HepG2 (cell line): ENCODE data around the gene FCHSD1. TPM values are rescaled to one million over a fixed set of nuclear protein-coding genes. Genes with fewer than 3 reads are reported as not detected.

Experiments used
- ATAC-seq: fragments of 200-7000 bp; cut with Tn5 transposase; 3 replicates; pipeline ENCODE4 v1.9.1; 2020; ENCODE audit warnings: mild to moderate bottlenecking, moderate library complexity
- BruUV-seq: library from RNA; stranded (reverse); fragments of 400-500 nt; replicated peaks from 2 replicates; lab custom pipeline; 2021; lab: Mats Ljungman, UMichigan
- CTCF ChIA-PET: fragments of 300-600 bp; formaldehyde crosslinking; extraction: SDS; loops from one replicate; lab custom pipeline; 2021; ENCODE audit warnings: low total read pairs, inconsistent platforms, low intra/inter-chr PET ratio; lab: Yijun Ruan, JAX
- POLR2A ChIA-PET: fragments of 350-600 bp; sonication (Branson Sonifier 250); formaldehyde crosslinking; loops from one replicate; lab custom pipeline; 2020; ENCODE audit warnings: antibody characterized with exemption, inconsistent platforms; lab: Yijun Ruan, JAX
- DNase-seq: peaks from one replicate; pipeline ENCODE4 v3.0.0-alpha.2; 2015; ENCODE audit warnings: low spot score
- FAIRE-seq: peaks from 3 replicates; lab custom pipeline; 2011; peaks lifted over from hg19 to GRCh38; lab: Jason Lieb, UNC
- H2AFZ ChIP-seq: one replicate; pipeline ENCODE4 v1.6.1; 2011; ENCODE audit warnings: low read length, inconsistent platforms
- H3K27ac ChIP-seq: fragments of 300-600 bp; 3 replicates; pipeline ENCODE4 v1.8.0; 2011; ENCODE audit warnings: mixed run types, mild to moderate bottlenecking, mixed read lengths, low read length, inconsistent platforms; ENCODE audit not compliant: insufficient read depth; ENCODE audit errors: extremely low read length
- H3K27me3 ChIP-seq, 2 experiments: fragments of 200-600 bp in 1 of 2; 2 replicates in 1 of 2; 3 replicates in 1 of 2; pipeline versions ENCODE4 v1.6.0 to v1.8.0; 2011; ENCODE audit warnings: low read length in 2 of 2, mild to moderate bottlenecking in 2 of 2, moderate library complexity in 2 of 2, inconsistent platforms in 1 of 2; ENCODE audit not compliant: insufficient read depth in 2 of 2, control insufficient read depth in 1 of 2
- H3K36me3 ChIP-seq, 2 experiments: fragments of 200-600 bp in 1 of 2; replicated peaks in 1 of 2; 2 replicates in 1 of 2; 3 replicates in 1 of 2; pipeline versions ENCODE4 v1.5.1 to v1.8.0; 2011; ENCODE audit warnings: low read length in 2 of 2, inconsistent platforms in 1 of 2; ENCODE audit not compliant: insufficient read depth in 2 of 2, control insufficient read depth in 1 of 2
- H3K4me1 ChIP-seq: 2 replicates; pipeline ENCODE4 v1.5.1; 2012; ENCODE audit warnings: low read length, inconsistent platforms; ENCODE audit not compliant: insufficient read depth
- H3K4me2 ChIP-seq: 2 replicates; pipeline ENCODE4 v1.6.0; 2011; ENCODE audit warnings: low read depth, low read length, inconsistent platforms
- H3K4me3 ChIP-seq, 3 experiments: fragments of 200-600 bp in 1 of 3; sonication (generic), shearing (Covaris generic) in 1 of 3; replicated peaks in 1 of 3; 2 replicates each; pipeline ENCODE4 v1.5.1; 2011 to 2016; ENCODE audit warnings: low read length in 3 of 3, inconsistent platforms in 2 of 3, low read depth in 2 of 3, mild to moderate bottlenecking in 2 of 3, control low read depth in 1 of 3, mixed read lengths in 1 of 3; ENCODE audit not compliant: insufficient read depth in 1 of 3
- H3K79me2 ChIP-seq: one replicate; pipeline ENCODE4 v1.6.1; 2011; ENCODE audit warnings: low read length, inconsistent platforms; ENCODE audit not compliant: insufficient read depth
- H3K9ac ChIP-seq: 2 replicates; pipeline ENCODE4 v1.6.0; 2011; ENCODE audit warnings: mild to moderate bottlenecking, low read depth, low read length, inconsistent platforms; ENCODE audit not compliant: insufficient read depth
- H3K9me3 ChIP-seq: 2 replicates; pipeline ENCODE4 v1.5.1; 2012; ENCODE audit warnings: mild to moderate bottlenecking, low read length
- H4K20me1 ChIP-seq: 2 replicates; pipeline ENCODE4 v1.6.0; 2011; ENCODE audit warnings: inconsistent platforms, mild to moderate bottlenecking, low read length, moderate library complexity; ENCODE audit not compliant: insufficient read depth
- HNRNPLL ChIP-seq: fragments of 200-400 bp; formaldehyde crosslinking; IDR thresholded peaks from 2 replicates; pipeline ENCODE4 v1.6.1; 2017; ENCODE audit warnings: mild to moderate bottlenecking, low read depth, low read length; ENCODE audit not compliant: poor library complexity, severe bottlenecking
- HOMEZ ChIP-seq: IDR thresholded peaks from 2 replicates; pipeline ENCODE4 v1.6.1; 2016; ENCODE audit warnings: low read depth
- SALL1 ChIP-seq: sonication (generic); formaldehyde crosslinking; IDR thresholded peaks from 2 replicates; pipeline ENCODE4 v1.8.0; 2022; ENCODE audit warnings: mild to moderate bottlenecking, missing genetic modification reagents
- SATB2 ChIP-seq: sonication (generic); formaldehyde crosslinking; IDR thresholded peaks from 2 replicates; pipeline ENCODE4 v1.5.0; 2020; ENCODE audit warnings: missing genetic modification reagents
- SRSF9 ChIP-seq: fragments of 200-400 bp; formaldehyde crosslinking; IDR thresholded peaks from 2 replicates; pipeline ENCODE4 v1.6.1; 2018; ENCODE audit warnings: borderline replicate concordance, mild to moderate bottlenecking, low read depth, low read length; ENCODE audit not compliant: insufficient read depth, poor library complexity, severe bottlenecking
- ZBTB4 ChIP-seq: sonication (generic); formaldehyde crosslinking; IDR thresholded peaks from 2 replicates; pipeline ENCODE4 v1.4.0; 2020; ENCODE audit warnings: missing genetic modification reagents, mild to moderate bottlenecking, borderline replicate concordance
- ZMYM3 ChIP-seq: sonication (generic); formaldehyde crosslinking; IDR thresholded peaks from 2 replicates; pipeline ENCODE4 v1.5.1; 2020; ENCODE audit warnings: mild to moderate bottlenecking, missing genetic modification reagents
- ZNF562 ChIP-seq: sonication (generic); formaldehyde crosslinking; IDR thresholded peaks from 2 replicates; pipeline ENCODE4 v1.8.0; 2022; ENCODE audit warnings: missing genetic modification reagents, borderline replicate concordance
- ZNF780A ChIP-seq: sonication (generic); formaldehyde crosslinking; IDR thresholded peaks from 2 replicates; pipeline ENCODE4 v1.8.0; 2022; ENCODE audit warnings: mild to moderate bottlenecking, missing genetic modification reagents, moderate library complexity
- WGBS: methylation state at CpG from one replicate; pipeline ENCODE4 v1.1.6; 2017; ENCODE audit warnings: low lambda C conversion rate; 5-methylcytosine and 5-hydroxymethylcytosine counted together
- in situ Hi-C: cut with HindIII; loops from 2 replicates; pipeline ENCODE4 v1.10.0; 2017; ENCODE audit warnings: low pct_unique_long_range_greater_than_20kb; ENCODE audit not compliant: extremely low pct_ligation_motif_present
- intact Hi-C: fragments of 100-400 bp; cut with micrococcal nuclease; formaldehyde crosslinking; loops from one replicate; pipeline ENCODE4 v1.10.0; 2022; ENCODE audit not compliant: unreplicated experiment
- polyA plus RNA-seq, 8 experiments: library from polyadenylated mRNA; depleted of rRNA in 3 of 8; stranded (reverse) in 7 of 8; unstranded in 1 of 8; fragments of >200 nt; fragmentation: Illumina TruSeq in 4 of 8; extraction: Trizol in 4 of 8; gene quantifications; 2 replicates each; pipeline versions ENCODE4 v1.2.1 to v1.2.3, GENCODE V29; 2011 to 2016; ENCODE audit warnings: low read depth in 4 of 8, missing spikeins in 1 of 8, mixed read lengths in 1 of 8; ENCODE audit not compliant: insufficient read depth in 1 of 8
- total RNA-seq, 5 experiments: library from RNA; depleted of rRNA; stranded (reverse); fragments of >200 nt; fragmentation: Illumina TruSeq; extraction: Trizol; gene quantifications; 2 replicates each; pipeline ENCODE4 v1.2.3, GENCODE V29; 2016; ENCODE audit warnings: low read depth in 1 of 5
- TF ChIP-seq, protein P1 (sequence below): sonication (generic); formaldehyde crosslinking; IDR thresholded peaks from 2 replicates; pipeline ENCODE4 v1.5.0; 2020; ENCODE audit warnings: mild to moderate bottlenecking, low read depth, missing genetic modification reagents, borderline replicate concordance
- TF ChIP-seq, protein P2 (sequence below): sonication (generic); formaldehyde crosslinking; IDR thresholded peaks from 2 replicates; pipeline ENCODE4 v1.5.1; 2020; ENCODE audit warnings: missing genetic modification reagents, mild to moderate bottlenecking, borderline replicate concordance
- TF ChIP-seq, protein P3 (sequence below): sonication (generic); formaldehyde crosslinking; IDR thresholded peaks from 2 replicates; pipeline ENCODE4 v1.4.0; 2020; ENCODE audit warnings: missing genetic modification reagents

Gene FCHSD1
- total and polyA plus RNA-seq, 2 of the 13 experiments (the other 11 are each of a cell fraction or from before 2014, with no cell fraction given): 5.5 to 15.4 TPM

- TF ChIP-seq, protein P1, sequence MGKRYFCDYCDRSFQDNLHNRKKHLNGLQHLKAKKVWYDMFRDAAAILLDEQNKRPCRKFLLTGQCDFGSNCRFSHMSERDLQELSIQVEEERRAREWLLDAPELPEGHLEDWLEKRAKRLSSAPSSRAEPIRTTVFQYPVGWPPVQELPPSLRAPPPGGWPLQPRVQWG: no peak
- TF ChIP-seq, protein P2, sequence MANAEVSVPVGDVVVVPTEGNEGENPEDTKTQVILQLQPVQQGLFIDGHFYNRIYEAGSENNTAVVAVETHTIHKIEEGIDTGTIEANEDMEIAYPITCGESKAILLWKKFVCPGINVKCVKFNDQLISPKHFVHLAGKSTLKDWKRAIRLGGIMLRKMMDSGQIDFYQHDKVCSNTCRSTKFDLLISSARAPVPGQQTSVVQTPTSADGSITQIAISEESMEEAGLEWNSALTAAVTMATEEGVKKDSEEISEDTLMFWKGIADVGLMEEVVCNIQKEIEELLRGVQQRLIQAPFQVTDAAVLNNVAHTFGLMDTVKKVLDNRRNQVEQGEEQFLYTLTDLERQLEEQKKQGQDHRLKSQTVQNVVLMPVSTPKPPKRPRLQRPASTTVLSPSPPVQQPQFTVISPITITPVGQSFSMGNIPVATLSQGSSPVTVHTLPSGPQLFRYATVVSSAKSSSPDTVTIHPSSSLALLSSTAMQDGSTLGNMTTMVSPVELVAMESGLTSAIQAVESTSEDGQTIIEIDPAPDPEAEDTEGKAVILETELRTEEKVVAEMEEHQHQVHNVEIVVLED: no peak
These were observed 43.3 kb upstream of the FCHSD1 start (continued) for GRCh38 chr5:141694479-141694878.

GRCh38 chr5:141692919-141693725 is 41.9 kb upstream of the FCHSD1 start:
- FAIRE-seq (no peak), ATAC-seq (no peak), DNase-seq (no peak)
- Histone ChIP-seq H3K9me3 (no peaks in the 10 kb centered on the region), H3K36me3 (no peaks in the 10 kb centered on the region), H2AFZ (no peak overlapping the region), H3K27ac (no peak overlapping the region), H4K20me1 (no peaks in the 10 kb centered on the region), H3K4me1 (no peaks in the 10 kb centered on the region), H3K4me2 (no peak overlapping the region), H3K9ac (no peak overlapping the region), H3K27me3 (peaks cover 12 to 56% of the 10 kb centered on the region in 2 experiments), H3K4me3 (no peak overlapping the region), H3K79me2 (no peaks in the 10 kb centered on the region)
- in situ Hi-C loops: loop anchor here (25.0 kb wide), 1 partner anchor 444 kb away; no protein-coding TSS in a partner anchor
- BruUV-seq: no TSS peak
- ChIA-PET POLR2A (no interaction called here), CTCF (interaction anchor here (1.2 to 2.5 kb wide), 4 partner anchors 121 to 322 kb away, joined by 6 to 30 read pairs (median 12); no protein-coding TSS in a partner anchor)
- 57% methylated on average over 19 of the region's 25 CpGs for WGBS
- intact Hi-C loops: loop anchor here (1.0 to 2.0 kb wide), 3 partner anchors 28 to 267 kb away; partner anchors contain the start of gene PCDH1
- no peak for TF ChIP-seq HOMEZ (CRISPR knock-in tag)
- no peak for TF ChIP-seq HNRNPLL
- TF ChIP-seq, protein P3, sequence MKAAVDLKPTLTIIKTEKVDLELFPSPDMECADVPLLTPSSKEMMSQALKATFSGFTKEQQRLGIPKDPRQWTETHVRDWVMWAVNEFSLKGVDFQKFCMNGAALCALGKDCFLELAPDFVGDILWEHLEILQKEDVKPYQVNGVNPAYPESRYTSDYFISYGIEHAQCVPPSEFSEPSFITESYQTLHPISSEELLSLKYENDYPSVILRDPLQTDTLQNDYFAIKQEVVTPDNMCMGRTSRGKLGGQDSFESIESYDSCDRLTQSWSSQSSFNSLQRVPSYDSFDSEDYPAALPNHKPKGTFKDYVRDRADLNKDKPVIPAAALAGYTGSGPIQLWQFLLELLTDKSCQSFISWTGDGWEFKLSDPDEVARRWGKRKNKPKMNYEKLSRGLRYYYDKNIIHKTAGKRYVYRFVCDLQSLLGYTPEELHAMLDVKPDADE (CRISPR knock-in tag): no peak
- TF ChIP-seq SRSF9: no peak
- no peak for TF ChIP-seq SATB2 (CRISPR knock-in tag)
- TF ChIP-seq ZBTB4: no peak
- TF ChIP-seq ZNF780A: no peak
- no peak for TF ChIP-seq SALL1 (CRISPR knock-in tag)
- TF ChIP-seq ZNF562 (CRISPR knock-in tag): no peak
- 0 out of 2 replicates have a peak, but pooled peaks have one; percentile 22 for TF ChIP-seq ZMYM3 (CRISPR knock-in tag)
